ENCODE measurements around the gene TMEM62.

The TMEM62 gene

DNA sequence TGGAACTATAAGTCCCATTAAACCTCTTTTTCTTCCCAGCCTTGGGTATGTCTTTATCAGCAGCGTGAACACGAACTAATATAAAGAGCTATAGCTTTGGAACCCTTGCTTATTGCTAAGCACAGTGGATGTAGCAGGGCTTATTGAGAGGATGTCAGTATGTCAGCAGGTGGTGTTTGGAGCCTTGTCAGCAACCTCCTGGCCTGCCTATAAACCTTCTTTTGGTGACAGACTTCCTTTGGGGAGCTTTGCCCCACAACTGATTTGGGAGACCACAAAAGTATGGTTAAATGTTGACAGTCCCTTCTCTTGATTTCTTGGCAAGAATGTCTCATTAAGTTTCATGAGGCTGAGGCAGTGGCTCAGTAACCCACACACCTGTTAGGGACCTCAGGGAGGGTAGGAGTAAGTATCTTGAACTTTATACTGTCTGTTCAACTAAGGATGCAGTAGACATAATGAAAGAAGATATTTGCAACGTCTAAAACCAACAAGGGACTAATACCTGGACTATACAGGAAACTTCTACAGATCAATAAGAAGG lies 66.6 kb downstream of the TMEM62 start:
- in situ Hi-C loops (cut with MboI; ENCODE audit: low pct_unique_long_range_greater_than_20kb, low sequenced_read_pairs): no loop called here

DNA sequence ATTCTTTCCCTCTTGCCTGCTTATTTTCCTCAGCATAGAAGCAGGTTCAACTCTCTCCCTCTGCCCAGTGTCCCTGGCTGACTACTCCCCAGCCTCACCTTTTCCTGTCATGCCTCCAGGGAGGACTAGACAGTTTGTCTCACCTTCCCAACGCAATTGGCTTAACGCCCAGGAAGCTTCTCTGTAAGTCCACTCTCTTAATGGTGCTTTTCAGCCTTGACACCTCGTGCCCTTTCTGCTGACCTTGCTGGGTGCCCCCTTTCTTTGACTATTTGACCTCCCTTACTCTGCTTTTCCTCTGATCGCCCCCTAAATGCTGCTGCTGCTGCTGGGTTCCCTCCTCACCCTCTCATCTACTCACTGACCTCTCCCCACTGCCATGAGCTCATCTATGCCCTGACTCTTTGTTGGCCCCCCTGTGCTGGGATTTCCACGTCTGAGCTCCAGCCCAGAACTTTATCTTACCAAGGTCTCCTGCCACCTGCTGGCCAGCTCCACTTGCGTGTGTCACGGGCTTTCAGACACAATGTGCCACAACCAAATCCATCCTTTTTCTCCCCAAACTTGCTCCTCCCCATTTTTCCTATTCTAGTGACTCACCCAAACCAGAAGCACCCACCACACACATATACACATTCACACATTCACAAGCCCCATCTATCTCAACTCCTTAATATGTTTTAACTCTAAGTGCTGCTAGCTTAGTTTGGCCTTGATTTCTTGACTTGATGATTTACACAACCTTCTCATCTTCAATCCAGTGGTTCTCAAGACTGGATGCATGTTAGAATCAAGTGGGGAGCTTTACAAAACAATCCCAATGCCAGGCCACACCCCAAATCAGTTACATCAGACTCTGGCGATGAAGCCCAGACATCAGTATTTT lies 70.9 kb downstream of the TMEM62 start:
- in situ Hi-C loops (cut with MboI; ENCODE audit: low pct_unique_long_range_greater_than_20kb, low sequenced_read_pairs): no loop called here
- peak; percentile 47 for DNase-seq

More for the DNA sequence above, 66.6 kb downstream of the TMEM62 start:
- no peak for DNase-seq

DNA sequence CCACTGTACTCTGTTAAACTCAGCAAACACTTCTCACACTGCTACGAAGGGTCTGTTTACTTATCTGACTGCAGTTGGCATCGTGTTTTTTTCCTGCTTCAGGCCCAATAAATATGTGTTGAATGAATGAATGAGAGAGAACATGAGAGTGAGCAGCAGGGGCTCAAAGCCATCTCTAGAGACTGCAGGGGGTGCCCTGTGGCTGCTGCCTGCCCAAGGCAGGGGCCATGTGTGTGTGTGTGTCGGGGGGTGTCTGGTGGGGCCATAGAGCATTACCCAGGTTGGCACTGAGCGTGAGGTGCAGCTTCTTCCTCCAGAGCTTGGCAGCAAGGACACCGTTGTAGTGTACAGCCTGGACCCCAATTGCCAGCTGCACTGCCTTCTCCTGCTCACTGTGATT lies 72.7 kb downstream of the TMEM62 start:
- in situ Hi-C loops (cut with MboI; ENCODE audit: low pct_unique_long_range_greater_than_20kb, low sequenced_read_pairs): no loop called here
- DNase-seq: no peak

DNA sequence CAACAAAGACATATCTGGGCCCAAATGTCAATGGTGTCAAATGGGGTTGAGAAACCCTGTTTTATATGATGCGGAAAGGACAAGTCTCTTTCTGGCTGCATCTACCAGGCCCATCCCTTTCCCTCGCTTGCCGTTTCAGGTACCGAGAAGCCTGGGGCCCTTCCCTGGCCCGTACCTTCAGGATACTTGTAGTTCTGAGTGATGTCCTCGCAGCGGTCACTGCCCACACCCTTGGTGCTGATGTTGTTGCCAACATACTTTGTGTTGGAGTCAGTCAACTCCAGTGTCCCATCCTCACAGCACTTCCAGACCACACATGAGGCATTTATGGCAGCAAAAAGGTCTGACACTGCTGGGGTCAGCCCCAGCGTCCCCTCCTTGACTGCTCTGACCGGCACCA lies 73.6 kb downstream of the TMEM62 start:
- in situ Hi-C loops (cut with MboI; ENCODE audit: low pct_unique_long_range_greater_than_20kb, low sequenced_read_pairs): no loop called here

DNA sequence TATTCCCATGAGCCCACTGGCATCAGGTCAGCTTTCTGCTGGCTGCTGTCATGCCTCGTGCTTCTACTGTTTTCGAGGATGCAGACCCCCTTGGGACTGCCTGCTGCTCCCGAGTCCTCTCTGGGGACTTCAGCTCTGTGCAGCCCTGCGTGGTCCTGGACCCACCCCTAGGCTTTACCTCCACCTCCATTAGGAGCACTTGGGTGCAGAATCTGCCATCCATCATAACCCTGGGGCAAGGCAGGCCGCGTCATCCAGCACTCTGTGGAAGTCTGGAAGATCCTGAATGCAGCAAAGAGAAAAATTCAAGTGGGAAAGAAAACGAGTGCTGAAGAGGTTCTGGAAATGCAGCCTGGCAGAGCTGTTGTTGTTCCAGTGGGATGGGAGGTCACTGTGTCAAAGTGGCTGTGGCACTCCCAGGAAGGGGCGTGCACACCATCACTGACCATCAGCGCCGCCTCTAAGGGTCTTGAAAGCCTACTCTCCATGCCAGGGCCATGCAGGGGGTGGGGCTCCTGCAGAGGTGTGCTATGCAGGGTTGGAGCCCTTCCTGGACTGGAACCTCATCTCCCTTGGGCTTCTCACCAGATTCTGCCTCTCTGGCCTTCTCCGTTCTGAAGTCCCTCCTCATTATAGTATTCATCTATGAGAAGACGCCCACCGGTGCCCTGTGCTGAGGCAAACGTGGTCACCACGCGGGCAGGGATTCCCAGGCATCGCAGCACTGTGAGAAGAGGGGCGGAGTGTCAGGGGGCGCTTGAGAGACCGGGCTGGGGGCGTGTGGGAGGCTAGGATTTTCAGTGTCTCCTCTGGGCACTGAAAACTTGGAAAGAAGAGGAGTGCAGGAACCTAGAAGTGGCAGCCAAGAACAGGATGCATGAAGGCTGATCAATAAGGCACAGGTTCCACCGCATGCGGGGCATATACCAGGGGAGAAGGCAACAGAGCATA lies 74.9 kb downstream of the TMEM62 start:
- no peak for DNase-seq
- in situ Hi-C loops (cut with MboI; ENCODE audit: low pct_unique_long_range_greater_than_20kb, low sequenced_read_pairs): no loop called here

More for the DNA sequence above, 73.6 kb downstream of the TMEM62 start:
- no peak for DNase-seq

DNA sequence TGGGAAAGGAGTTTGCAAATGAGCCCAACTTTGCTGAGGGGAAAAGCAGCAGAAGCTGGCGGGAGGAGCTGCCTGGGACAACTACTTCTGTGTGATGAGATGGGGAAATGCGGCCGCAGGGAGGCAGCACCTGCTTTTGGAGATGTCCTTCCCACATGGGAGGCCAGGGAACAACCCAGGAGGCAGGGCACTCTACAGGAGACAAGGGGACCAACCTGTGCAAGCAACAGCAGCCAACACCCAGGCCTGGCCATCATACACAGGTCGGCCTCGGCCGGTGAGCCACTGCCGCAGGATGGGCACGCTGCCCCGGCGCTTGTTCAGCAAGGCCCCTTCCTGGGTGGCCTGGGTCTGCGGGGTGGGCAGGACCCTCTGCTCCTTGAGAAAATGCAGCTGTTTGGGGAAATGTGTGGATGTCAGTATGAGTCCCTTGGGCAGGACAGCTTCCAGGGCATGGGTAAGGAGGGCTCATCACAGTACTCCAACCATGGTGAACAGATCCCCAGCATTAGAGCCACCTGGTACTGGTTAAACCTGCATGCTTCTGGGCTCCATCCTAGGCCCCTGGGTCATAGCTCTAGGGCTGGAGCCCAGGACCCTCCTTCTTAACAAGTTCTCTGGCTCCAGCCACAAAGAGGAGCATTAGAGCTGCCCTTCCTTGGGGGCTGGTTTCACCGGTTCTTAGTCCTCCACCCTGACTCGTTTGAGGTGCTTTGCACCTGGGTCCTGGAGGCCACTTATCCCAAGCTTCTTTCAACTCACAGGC lies 75.9 kb downstream of the TMEM62 start:
- DNase-seq: no peak
- in situ Hi-C loops (cut with MboI; ENCODE audit: low pct_unique_long_range_greater_than_20kb, low sequenced_read_pairs): no loop called here

DNA sequence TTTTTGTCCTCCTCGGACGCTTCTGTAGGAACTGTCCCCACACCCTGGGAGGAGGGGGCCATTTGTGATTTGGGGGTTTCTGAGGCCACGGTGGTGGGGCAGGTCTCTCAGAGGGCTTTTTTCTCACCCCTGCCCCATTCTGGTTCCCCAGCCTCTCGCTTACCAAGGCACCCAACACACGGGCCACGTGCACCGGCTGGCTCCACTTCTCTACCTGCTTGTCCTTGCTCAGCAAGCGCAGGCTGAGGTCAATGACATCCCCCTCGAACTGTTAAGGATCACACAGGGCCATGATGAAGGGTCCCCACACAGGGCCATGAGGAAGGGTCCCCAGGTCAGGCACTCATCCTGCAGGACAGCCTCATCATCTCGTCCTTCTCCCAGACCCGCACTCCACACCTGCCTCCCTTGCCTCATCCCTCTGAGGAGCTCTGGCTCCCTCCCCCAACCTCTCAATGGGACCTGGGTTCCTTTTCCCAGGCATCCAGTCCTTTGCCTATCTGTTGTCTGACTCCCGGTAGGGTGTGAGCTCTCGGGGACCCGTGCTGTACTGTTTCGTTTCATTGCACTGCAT lies 76.9 kb downstream of the TMEM62 start:
- no peak for DNase-seq
- in situ Hi-C loops (cut with MboI; ENCODE audit: low pct_unique_long_range_greater_than_20kb, low sequenced_read_pairs): no loop called here

DNA sequence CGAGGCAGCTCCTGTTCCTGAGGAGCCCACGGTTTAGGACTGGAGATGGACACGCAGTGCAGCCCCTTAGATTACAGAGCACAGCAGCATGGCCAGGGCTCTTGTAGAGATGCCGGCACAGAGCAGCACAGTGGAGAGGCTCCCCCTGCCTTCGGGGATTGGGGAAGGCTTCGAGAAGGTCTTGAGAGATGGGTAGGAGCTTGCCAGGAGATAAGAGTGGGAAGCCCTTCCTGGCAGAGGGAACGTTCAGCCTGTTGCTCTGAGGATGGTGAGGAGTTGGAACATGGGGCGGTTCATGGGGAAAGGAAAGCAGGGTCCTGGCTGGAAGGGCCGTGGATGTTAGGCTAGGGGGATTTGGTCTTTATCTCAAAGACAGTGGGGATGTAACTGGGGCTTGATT lies 77.4 kb downstream of the TMEM62 start:
- DNase-seq: no peak
- in situ Hi-C loops (cut with MboI; ENCODE audit: low pct_unique_long_range_greater_than_20kb, low sequenced_read_pairs): no loop called here

DNA sequence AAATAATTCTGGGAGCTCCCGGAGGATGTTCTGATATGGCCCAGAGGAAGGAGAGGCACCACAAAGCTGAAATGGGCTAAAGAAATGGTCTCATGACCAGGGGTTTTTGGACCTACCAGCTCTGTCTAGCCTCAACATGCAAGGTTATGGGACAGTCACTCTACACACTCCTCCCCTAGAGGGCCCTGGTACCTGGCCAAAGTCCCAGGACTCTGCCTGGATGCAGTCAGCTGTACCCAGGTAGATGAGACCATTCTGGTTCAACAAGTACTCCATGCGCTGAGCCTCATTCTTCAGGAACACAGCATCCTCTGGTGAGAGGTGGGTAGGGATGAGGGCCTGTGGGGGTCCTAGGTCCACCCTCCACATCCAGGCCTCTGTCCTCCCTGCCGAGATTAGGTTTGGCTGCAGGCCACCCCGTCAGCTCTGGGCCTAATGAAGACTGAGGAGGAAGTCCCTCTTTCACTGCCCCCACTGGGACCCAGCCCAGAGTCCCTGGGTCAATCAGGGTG lies 77.9 kb downstream of the TMEM62 start:
- no peak for DNase-seq
- in situ Hi-C loops (cut with MboI; ENCODE audit: low pct_unique_long_range_greater_than_20kb, low sequenced_read_pairs): no loop called here

DNA sequence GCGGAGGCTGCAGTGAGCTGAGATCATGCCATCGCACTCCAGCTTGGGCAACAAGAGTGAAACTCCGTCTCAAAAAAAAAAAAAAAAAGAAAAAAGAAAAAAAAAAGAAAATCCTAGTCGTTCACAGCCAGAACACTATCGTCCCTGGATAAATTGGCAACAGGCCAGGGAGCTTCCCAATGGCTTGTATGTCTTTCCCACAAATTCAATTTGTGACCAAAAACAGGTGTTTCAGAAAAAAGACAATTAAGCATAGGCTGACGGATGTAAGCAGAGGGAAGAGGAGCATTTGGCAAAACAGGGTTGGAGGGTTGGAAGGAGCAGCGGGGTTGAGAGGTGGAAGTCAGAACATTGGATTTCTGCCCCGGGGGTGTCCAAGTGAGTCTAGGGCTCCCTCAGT lies 78.9 kb downstream of the TMEM62 start:
- in situ Hi-C loops (cut with MboI; ENCODE audit: low pct_unique_long_range_greater_than_20kb, low sequenced_read_pairs): no loop called here
- no peak for DNase-seq

DNA sequence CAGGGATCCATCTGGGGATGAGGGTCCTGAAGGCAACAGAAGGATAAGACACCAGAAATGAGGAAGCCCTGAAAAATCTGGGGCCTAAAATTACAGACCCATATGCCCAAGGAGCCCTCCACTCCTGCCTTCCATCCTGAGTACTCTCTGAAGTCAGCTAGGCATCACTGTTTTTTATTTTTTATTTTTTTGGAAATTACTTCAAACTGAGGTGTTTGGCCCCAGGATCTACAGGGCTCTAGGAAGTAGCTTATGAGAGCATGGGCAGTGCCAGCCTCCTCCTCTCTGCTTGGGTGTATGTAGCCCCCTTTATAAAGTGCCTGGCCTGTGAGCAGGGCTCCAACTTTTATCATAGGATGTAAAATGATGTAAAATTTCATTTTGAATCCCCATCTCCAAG lies 79.6 kb downstream of the TMEM62 start:
- in situ Hi-C loops (cut with MboI; ENCODE audit: low pct_unique_long_range_greater_than_20kb, low sequenced_read_pairs): no loop called here
- DNase-seq: no peak

DNA sequence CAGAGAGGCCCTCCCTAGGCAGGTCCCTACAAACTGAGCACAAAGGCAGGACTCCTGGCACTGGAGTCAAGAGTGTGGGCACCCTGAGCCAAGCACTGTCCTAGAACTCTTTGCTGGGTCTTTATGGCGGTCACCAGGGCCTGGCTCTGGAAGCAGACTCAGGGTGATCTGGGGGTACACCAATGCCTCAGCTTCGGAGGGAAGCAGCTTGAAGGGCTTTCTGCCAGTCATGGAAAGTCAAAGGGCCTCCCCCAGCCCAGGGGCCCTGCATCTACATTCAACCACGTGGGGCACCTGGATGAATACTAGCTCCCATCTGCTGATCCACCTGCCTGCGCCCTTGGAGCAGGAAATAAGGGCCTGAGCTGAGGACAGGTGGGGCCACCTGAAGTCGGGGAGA lies 80.1 kb downstream of the TMEM62 start:
- in situ Hi-C loops (cut with MboI; ENCODE audit: low pct_unique_long_range_greater_than_20kb, low sequenced_read_pairs): no loop called here
- DNase-seq: no peak

DNA sequence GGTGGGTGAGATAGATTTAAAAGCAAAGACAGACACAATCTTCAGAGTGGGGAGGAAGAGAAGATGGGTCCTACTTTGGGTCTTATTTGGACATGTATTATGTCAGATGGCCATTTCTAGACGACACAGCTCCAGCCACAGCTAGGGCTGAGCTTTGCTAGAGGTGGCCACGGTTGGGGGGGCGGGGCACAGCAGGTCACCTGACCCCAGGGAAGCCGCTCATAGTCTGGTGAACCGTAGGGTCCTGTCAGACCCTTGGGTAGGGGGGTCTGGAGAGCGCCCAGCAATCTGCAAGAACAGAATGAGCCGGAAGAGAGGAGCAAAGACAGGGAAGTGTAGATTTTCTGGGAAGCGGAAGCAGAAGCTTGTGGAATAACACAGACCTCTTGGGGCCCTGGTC lies 80.8 kb downstream of the TMEM62 start:
- in situ Hi-C loops (cut with MboI; ENCODE audit: low pct_unique_long_range_greater_than_20kb, low sequenced_read_pairs): no loop called here
- DNase-seq: no peak

DNA sequence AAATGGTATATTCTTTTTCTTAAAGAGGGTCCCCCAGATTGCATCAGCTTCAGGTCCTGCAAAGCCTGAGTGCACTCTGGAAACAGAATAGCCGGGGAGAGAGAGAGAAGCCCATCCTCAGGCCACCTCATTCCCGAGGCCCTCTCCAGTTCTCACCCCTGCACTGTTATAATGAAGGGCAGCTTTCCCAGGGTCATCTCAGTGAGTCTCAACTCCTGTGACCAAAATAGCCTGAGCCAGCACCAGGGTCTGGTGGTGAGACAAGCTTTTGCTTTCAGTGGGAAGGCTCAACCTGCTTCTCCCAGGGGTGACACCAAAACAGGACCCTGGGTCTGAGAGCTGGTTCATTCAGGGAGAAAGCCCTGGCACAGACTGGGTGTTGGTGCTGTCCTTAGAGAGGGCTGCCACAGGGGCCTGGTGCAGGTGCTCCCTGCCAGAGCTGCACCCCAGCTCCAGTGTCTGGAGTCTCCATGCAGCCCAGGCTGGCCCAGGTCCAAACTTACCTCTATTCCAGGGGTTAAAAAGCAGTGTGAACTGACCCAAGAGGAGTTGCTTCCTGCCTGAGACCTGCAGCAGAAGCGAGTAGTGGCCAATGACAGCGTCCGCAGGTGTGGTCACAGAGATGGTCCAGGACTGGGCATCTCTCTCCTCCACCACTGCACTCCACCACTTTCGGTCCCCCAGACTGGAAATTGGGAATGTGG lies 81.4 kb downstream of the TMEM62 start:
- DNase-seq: no peak
- in situ Hi-C loops (cut with MboI; ENCODE audit: low pct_unique_long_range_greater_than_20kb, low sequenced_read_pairs): no loop called here

DNA sequence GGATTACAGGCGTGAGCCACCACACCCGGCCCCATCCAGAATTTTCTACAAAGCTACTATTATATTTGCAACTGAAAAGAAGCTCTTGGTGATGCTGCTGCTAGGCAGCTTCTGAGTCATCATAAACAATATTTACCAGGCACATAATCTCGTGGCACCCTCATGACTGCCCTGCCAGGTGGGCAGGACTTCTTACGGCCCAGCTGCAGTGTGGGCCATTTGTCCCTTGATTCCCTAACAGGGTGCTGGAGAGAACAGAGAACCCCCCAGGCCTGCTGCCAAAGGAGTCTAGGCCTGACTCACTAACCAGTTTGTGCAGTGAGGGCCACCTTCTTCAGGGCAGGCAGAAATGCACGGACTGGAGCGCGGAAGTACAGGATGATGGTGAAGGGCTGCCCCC lies 82.6 kb downstream of the TMEM62 start:
- in situ Hi-C loops (cut with MboI; ENCODE audit: low pct_unique_long_range_greater_than_20kb, low sequenced_read_pairs): no loop called here
- no peak for DNase-seq

DNA sequence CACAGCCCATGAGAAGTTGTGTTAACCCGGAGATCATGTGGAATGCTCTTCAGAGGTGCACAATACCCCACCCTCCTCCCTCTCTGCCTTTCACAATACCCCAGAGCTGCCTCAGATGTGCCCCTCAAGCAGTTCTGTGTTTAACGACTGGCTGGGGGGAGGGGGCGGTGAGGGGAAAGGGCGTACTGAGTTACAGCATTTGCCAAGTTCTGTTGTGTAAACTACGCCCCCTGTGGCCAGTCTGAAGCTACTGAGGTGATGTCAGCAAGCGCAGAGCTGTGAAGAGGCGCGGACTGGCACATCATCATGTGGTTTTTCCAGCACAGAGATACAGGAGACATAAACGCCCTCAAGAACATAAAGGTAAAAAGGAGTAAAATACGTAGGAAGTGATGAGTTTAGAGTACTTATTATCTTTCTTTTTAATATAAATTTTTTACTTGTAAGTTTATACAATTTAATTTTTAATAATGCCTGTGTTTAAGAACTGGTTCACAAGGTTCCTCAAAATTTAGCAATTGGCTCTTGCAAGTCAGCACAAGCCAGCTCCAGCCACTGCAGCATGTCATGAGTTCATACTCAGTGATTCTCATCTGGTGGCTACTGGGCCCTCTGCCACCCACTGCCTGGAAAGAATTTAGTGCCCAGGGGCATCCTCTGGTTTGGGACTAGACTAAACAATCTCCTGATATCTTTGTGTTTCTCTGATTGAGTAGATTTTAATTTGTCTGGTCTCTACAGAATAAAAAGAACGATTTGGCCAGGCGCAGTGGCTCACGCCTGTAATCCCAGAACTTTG lies 85.7 kb downstream of the TMEM62 start:
- in situ Hi-C loops (cut with MboI; ENCODE audit: low pct_unique_long_range_greater_than_20kb, low sequenced_read_pairs): no loop called here
- DNase-seq: no peak

Measured in KBM-7 (cell line).